ENCODE results near the gene DDX51.

- TF ChIP-seq, protein P1, sequence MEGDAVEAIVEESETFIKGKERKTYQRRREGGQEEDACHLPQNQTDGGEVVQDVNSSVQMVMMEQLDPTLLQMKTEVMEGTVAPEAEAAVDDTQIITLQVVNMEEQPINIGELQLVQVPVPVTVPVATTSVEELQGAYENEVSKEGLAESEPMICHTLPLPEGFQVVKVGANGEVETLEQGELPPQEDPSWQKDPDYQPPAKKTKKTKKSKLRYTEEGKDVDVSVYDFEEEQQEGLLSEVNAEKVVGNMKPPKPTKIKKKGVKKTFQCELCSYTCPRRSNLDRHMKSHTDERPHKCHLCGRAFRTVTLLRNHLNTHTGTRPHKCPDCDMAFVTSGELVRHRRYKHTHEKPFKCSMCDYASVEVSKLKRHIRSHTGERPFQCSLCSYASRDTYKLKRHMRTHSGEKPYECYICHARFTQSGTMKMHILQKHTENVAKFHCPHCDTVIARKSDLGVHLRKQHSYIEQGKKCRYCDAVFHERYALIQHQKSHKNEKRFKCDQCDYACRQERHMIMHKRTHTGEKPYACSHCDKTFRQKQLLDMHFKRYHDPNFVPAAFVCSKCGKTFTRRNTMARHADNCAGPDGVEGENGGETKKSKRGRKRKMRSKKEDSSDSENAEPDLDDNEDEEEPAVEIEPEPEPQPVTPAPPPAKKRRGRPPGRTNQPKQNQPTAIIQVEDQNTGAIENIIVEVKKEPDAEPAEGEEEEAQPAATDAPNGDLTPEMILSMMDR (IDR thresholded peaks at IDR 0.05; ENCODE audit: low read depth, low read length, missing input control): no peak
- no peak for TF ChIP-seq RAD21 (IDR thresholded peaks at IDR 0.05)
- no peak for TF ChIP-seq EGR1 (IDR thresholded peaks at IDR 0.05; ENCODE audit: low read depth in 2 of 2)
- TF ChIP-seq, protein P2, sequence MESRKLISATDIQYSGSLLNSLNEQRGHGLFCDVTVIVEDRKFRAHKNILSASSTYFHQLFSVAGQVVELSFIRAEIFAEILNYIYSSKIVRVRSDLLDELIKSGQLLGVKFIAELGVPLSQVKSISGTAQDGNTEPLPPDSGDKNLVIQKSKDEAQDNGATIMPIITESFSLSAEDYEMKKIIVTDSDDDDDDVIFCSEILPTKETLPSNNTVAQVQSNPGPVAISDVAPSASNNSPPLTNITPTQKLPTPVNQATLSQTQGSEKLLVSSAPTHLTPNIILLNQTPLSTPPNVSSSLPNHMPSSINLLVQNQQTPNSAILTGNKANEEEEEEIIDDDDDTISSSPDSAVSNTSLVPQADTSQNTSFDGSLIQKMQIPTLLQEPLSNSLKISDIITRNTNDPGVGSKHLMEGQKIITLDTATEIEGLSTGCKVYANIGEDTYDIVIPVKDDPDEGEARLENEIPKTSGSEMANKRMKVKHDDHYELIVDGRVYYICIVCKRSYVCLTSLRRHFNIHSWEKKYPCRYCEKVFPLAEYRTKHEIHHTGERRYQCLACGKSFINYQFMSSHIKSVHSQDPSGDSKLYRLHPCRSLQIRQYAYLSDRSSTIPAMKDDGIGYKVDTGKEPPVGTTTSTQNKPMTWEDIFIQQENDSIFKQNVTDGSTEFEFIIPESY (IDR thresholded peaks at IDR 0.05): no peak
- TF ChIP-seq NR2F2 (IDR thresholded peaks at IDR 0.05): no peak
Observed at GRCh38 chr12:132089407-132089910, 54.7 kb downstream of the DDX51 start.

Data from liver (tissue), 3 donors.